Activated CD4-positive, alpha-beta memory T cell treated with anti-CD3 and anti-CD28 coated beads for 36 hours (primary cell): ENCODE results near the gene WDTC1. TPM values are rescaled to one million over a fixed set of nuclear protein-coding genes. Genes with fewer than 3 reads are reported as not detected.

Experiments
- CTCF ChIA-PET: fragments of 350-600 bp; sonication (Branson Sonifier 250); formaldehyde crosslinking; loops from one replicate; lab custom pipeline; 2021; ENCODE audit warnings: antibody characterized with exemption, inconsistent platforms; lab: Charles Lee
- POLR2A ChIA-PET: fragments of 350-600 bp; sonication (Branson Sonifier 250); formaldehyde crosslinking; loops from one replicate; lab custom pipeline; 2021; ENCODE audit warnings: antibody characterized with exemption; lab: Charles Lee
- DNase-seq: peaks from one replicate; pipeline ENCODE4 v3.0.0-alpha.2; 2020
- H3K27ac Mint-ChIP-seq: one replicate; pipeline ENCODE4 v1.8.0; 2021; ENCODE audit warnings: mixed read lengths
- H3K27me3 Mint-ChIP-seq: one replicate; pipeline ENCODE4 v1.8.0; 2021; ENCODE audit warnings: mixed read lengths
- H3K36me3 Mint-ChIP-seq: one replicate; pipeline ENCODE4 v1.8.0; 2021; ENCODE audit warnings: mixed read lengths
- H3K4me1 Mint-ChIP-seq: one replicate; pipeline ENCODE4 v1.8.0; 2021; ENCODE audit warnings: low read depth, mixed read lengths
- H3K4me3 Mint-ChIP-seq: one replicate; pipeline ENCODE4 v1.8.0; 2021; ENCODE audit warnings: mild to moderate bottlenecking, mixed read lengths
- H3K9me3 Mint-ChIP-seq: one replicate; pipeline ENCODE4 v1.8.0; 2021; ENCODE audit warnings: mixed read lengths
- intact Hi-C: fragments of 100-400 bp; cut with micrococcal nuclease; formaldehyde crosslinking; loops from one replicate; pipeline ENCODE4 v1.15.1; 2023
- total RNA-seq, 2 experiments: library from RNA; stranded (reverse); gene quantifications; one replicate each; pipeline ENCODE4 v1.2.3, GENCODE V29; 2021

The WDTC1 gene
- total RNA-seq, 2 experiments from 2014 or later, result 30.3 TPM

- intact Hi-C loops, result no loop called here
- no peaks in the 10 kb centered on the region for H3K27me3 Mint-ChIP-seq
- H3K27ac Mint-ChIP-seq, result no peak overlapping the region
- peaks cover 4% of the 10 kb centered on the region for H3K36me3 Mint-ChIP-seq
- H3K9me3 Mint-ChIP-seq, result no peaks in the 10 kb centered on the region
- no peak overlapping the region for H3K4me3 Mint-ChIP-seq
- H3K4me1 Mint-ChIP-seq, result no peaks in the 10 kb centered on the region
- no peak for DNase-seq
- CTCF ChIA-PET, result interaction anchor here (0.6 to 12.2 kb wide), 4 partner anchors 18 to 93 kb away, joined by 3 to 257 read pairs (median 102); partner anchors contain the start of gene CD164L2
- POLR2A ChIA-PET, result no interaction called here
Observed at GRCh38 chr1:27303509-27303908, 69.1 kb downstream of the WDTC1 start.

GRCh38 chr1:27306071-27306470, 71.6 kb downstream of the WDTC1 start:
- no peaks in the 10 kb centered on the region for H3K27me3 Mint-ChIP-seq
- H3K9me3 Mint-ChIP-seq, result no peaks in the 10 kb centered on the region
- ChIA-PET POLR2A (no interaction called here), CTCF (interaction anchor here (1.2 to 6.3 kb wide), 3 partner anchors 10 to 81 kb away, joined by 3 to 55 read pairs (median 7); no protein-coding TSS in a partner anchor)
- no peak overlapping the region for H3K4me3 Mint-ChIP-seq
- no peaks in the 10 kb centered on the region for H3K4me1 Mint-ChIP-seq
- no peak for DNase-seq
- no peak overlapping the region for H3K27ac Mint-ChIP-seq
- H3K36me3 Mint-ChIP-seq, result peaks cover 2% of the 10 kb centered on the region
- intact Hi-C loops, result no loop called here

- no peaks in the 10 kb centered on the region for H3K27me3 Mint-ChIP-seq
- H3K4me1 Mint-ChIP-seq, result no peaks in the 10 kb centered on the region
- POLR2A ChIA-PET, result no interaction called here
- H3K4me3 Mint-ChIP-seq, result no peak overlapping the region
- no peaks in the 10 kb centered on the region for H3K9me3 Mint-ChIP-seq
- no peak for DNase-seq
- CTCF ChIA-PET, result interaction anchor here (0.9 to 6.3 kb wide), 5 partner anchors 11 to 88 kb away, joined by 3 to 55 read pairs (median 3); no protein-coding TSS in a partner anchor
- peaks cover 2% of the 10 kb centered on the region for H3K36me3 Mint-ChIP-seq
- intact Hi-C loops, result no loop called here
- no peak overlapping the region for H3K27ac Mint-ChIP-seq
Observed at GRCh38 chr1:27306892-27307761, 72.7 kb downstream of the WDTC1 start.

GRCh38 chr1:27307874-27308598, 73.6 kb downstream of the WDTC1 start:
- no peak for DNase-seq
- H3K4me3 Mint-ChIP-seq, result no peak overlapping the region
- intact Hi-C loops, result no loop called here
- H3K27ac Mint-ChIP-seq, result no peak overlapping the region
- H3K27me3 Mint-ChIP-seq, result no peaks in the 10 kb centered on the region
- ChIA-PET CTCF (interaction anchor here (0.9 to 6.3 kb wide), 5 partner anchors 12 to 87 kb away, joined by 3 to 55 read pairs (median 3); no protein-coding TSS in a partner anchor), POLR2A (no interaction called here)
- no peaks in the 10 kb centered on the region for H3K4me1 Mint-ChIP-seq
- no peaks in the 10 kb centered on the region for H3K9me3 Mint-ChIP-seq
- peaks cover 2% of the 10 kb centered on the region for H3K36me3 Mint-ChIP-seq

GRCh38 chr1:27314169-27314568, 79.7 kb downstream of the WDTC1 start:
- H3K4me3 Mint-ChIP-seq, result no peak overlapping the region
- no peaks in the 10 kb centered on the region for H3K4me1 Mint-ChIP-seq
- ChIA-PET POLR2A (interaction anchor here (0.6 kb wide), 1 partner anchor 1845 kb away, joined by 3 read pairs; no protein-coding TSS in a partner anchor), CTCF (interaction anchor here (1.1 to 2.8 kb wide), 6 partner anchors 12 to 355 kb away, joined by 3 to 17 read pairs (median 6); no protein-coding TSS in a partner anchor)
- intact Hi-C loops, result no loop called here
- DNase-seq, result no peak
- no peaks in the 10 kb centered on the region for H3K9me3 Mint-ChIP-seq
- H3K36me3 Mint-ChIP-seq, result no peaks in the 10 kb centered on the region
- H3K27ac Mint-ChIP-seq, result no peak overlapping the region
- no peaks in the 10 kb centered on the region for H3K27me3 Mint-ChIP-seq

GRCh38 chr1:27314737-27315136, 80.3 kb downstream of the WDTC1 start:
- POLR2A ChIA-PET, result interaction anchor here (0.6 kb wide), 1 partner anchor 1845 kb away, joined by 3 read pairs; no protein-coding TSS in a partner anchor
- no peak overlapping the region for H3K4me3 Mint-ChIP-seq
- DNase-seq, result no peak

GRCh38 chr1:27316860-27317259, 82.4 kb downstream of the WDTC1 start:
- Mint-ChIP-seq H3K4me1 (peaks cover 6% of the 10 kb centered on the region), H3K27ac (no peak overlapping the region), H3K27me3 (no peaks in the 10 kb centered on the region), H3K9me3 (no peaks in the 10 kb centered on the region), H3K36me3 (no peaks in the 10 kb centered on the region), H3K4me3 (no peak overlapping the region)
- intact Hi-C loops, result no loop called here
- ChIA-PET POLR2A (interaction anchor here (1.2 kb wide), 1 partner anchor 15 kb away, joined by 3 read pairs; no protein-coding TSS in a partner anchor), CTCF (interaction anchor here (1.2 to 3.4 kb wide), 4 partner anchors 15 to 252 kb away, joined by 4 to 19 read pairs (median 12); no protein-coding TSS in a partner anchor)
- DNase-seq, result no peak

More at GRCh38 chr1:27314737-27315136, 80.3 kb downstream of the WDTC1 start:
- Mint-ChIP-seq H3K4me1 (no peaks in the 10 kb centered on the region), H3K36me3 (no peaks in the 10 kb centered on the region), H3K27me3 (no peaks in the 10 kb centered on the region), H3K9me3 (no peaks in the 10 kb centered on the region), H3K27ac (no peak overlapping the region)
- intact Hi-C loops, result no loop called here
- CTCF ChIA-PET, result interaction anchor here (1.1 to 2.8 kb wide), 4 partner anchors 12 to 355 kb away, joined by 3 to 17 read pairs (median 9); no protein-coding TSS in a partner anchor

- peaks cover 10% of the 10 kb centered on the region for H3K4me1 Mint-ChIP-seq
- no peaks in the 10 kb centered on the region for H3K9me3 Mint-ChIP-seq
- intact Hi-C loops, result no loop called here
- DNase-seq, result no peak
- CTCF ChIA-PET, result interaction anchor here (1.1 to 3.4 kb wide), 4 partner anchors 15 to 250 kb away, joined by 3 to 19 read pairs (median 8); no protein-coding TSS in a partner anchor
- H3K27ac Mint-ChIP-seq, result no peak overlapping the region
- peaks cover 2% of the 10 kb centered on the region for H3K36me3 Mint-ChIP-seq
- POLR2A ChIA-PET, result no interaction called here
- no peaks in the 10 kb centered on the region for H3K27me3 Mint-ChIP-seq
- no peak overlapping the region for H3K4me3 Mint-ChIP-seq
Observed at GRCh38 chr1:27318136-27318535, 83.7 kb downstream of the WDTC1 start.

GRCh38 chr1:27318596-27318995, 84.2 kb downstream of the WDTC1 start:
- no peaks in the 10 kb centered on the region for H3K9me3 Mint-ChIP-seq
- no peak overlapping the region for H3K4me3 Mint-ChIP-seq
- no peaks in the 10 kb centered on the region for H3K27me3 Mint-ChIP-seq
- H3K4me1 Mint-ChIP-seq, result peaks cover 13% of the 10 kb centered on the region
- intact Hi-C loops, result no loop called here
- no peak overlapping the region for H3K27ac Mint-ChIP-seq
- CTCF ChIA-PET, result interaction anchor here (1.1 to 3.4 kb wide), 3 partner anchors 15 to 22 kb away, joined by 3 to 19 read pairs (median 13); no protein-coding TSS in a partner anchor
- POLR2A ChIA-PET, result no interaction called here
- no peak for DNase-seq
- peaks cover 2% of the 10 kb centered on the region for H3K36me3 Mint-ChIP-seq

- peaks cover 41% of the 10 kb centered on the region for H3K4me1 Mint-ChIP-seq
- H3K27ac Mint-ChIP-seq, result peak within 1 kb of the TSS; percentile 82
- ChIA-PET POLR2A (interaction anchor here (0.5 to 1.5 kb wide), 2 partner anchors 20 to 1890 kb away, joined by 3 to 6 read pairs; partner anchors contain the start of gene SYTL1), CTCF (interaction anchor here (1.2 to 3.2 kb wide), 5 partner anchors 11 to 35 kb away, joined by 3 to 20 read pairs (median 12); no protein-coding TSS in a partner anchor)
- intact Hi-C loops, result loop anchor here (1.0 to 10.0 kb wide), 4 partner anchors 20 to 351 kb away; partner anchors contain the start of genes AHDC1, IFI6, SLC9A1 and SYTL1
- DNase-seq, result peak; percentile 98
- H3K9me3 Mint-ChIP-seq, result no peaks in the 10 kb centered on the region
- peak within 1 kb of the TSS; percentile 96 for H3K4me3 Mint-ChIP-seq
- H3K36me3 Mint-ChIP-seq, result peaks cover 15% of the 10 kb centered on the region
- no peaks in the 10 kb centered on the region for H3K27me3 Mint-ChIP-seq
Observed at GRCh38 chr1:27321813-27322568, 87.6 kb downstream of the WDTC1 start, which contains the start of gene TMEM222. TSS of gene TMEM222 (plus strand) at chr1:27322163. CDS start at chr1:27322198, 35 bp downstream.
